ENCODE measurements around the gene TFIP11.

Gene TFIP11

GRCh38 chr22:26512149-26512793 lies at the start of gene TFIP11:
Gene TFIP11 (minus strand): TSS chr22:26512473. CDS start chr22:26510272, 2,201 bp downstream.
- ATAC-seq: peak; percentile 98 to 99

GRCh38 chr22:26561756-26562417 lies 49.6 kb upstream of the TFIP11 start:
- no peak for ATAC-seq

GRCh38 chr22:26559961-26560575 lies 47.8 kb upstream of the TFIP11 start:
- no peak for ATAC-seq

GRCh38 chr22:26558248-26558895 lies 46.1 kb upstream of the TFIP11 start:
- no peak for ATAC-seq

GRCh38 chr22:26556904-26557303 lies 44.6 kb upstream of the TFIP11 start:
- no peak for ATAC-seq

- ATAC-seq: no peak
These were observed 43.2 kb upstream of the TFIP11 start for GRCh38 chr22:26555478-26555877.

GRCh38 chr22:26554956-26555355 lies 42.7 kb upstream of the TFIP11 start:
- ATAC-seq: no peak

- no peak for ATAC-seq
These were observed 40.9 kb upstream of the TFIP11 start for GRCh38 chr22:26553056-26553752.

GRCh38 chr22:26552466-26552865 lies 40.2 kb upstream of the TFIP11 start:
- ATAC-seq: no peak

- no peak for ATAC-seq
These were observed 39.3 kb upstream of the TFIP11 start for GRCh38 chr22:26551568-26551967.

- no peak for ATAC-seq
These were observed 38.3 kb upstream of the TFIP11 start for GRCh38 chr22:26550498-26551033.

- no peak for ATAC-seq
These were observed 37.7 kb upstream of the TFIP11 start for GRCh38 chr22:26549902-26550497.

GRCh38 chr22:26548984-26549383 lies 36.7 kb upstream of the TFIP11 start:
- ATAC-seq: no peak

GRCh38 chr22:26548303-26548702 lies 36.0 kb upstream of the TFIP11 start:
- no peak for ATAC-seq

- ATAC-seq: no peak
These were observed 35.6 kb upstream of the TFIP11 start for GRCh38 chr22:26547837-26548236.

- peak; percentile 84 to 85 for ATAC-seq
These were observed 35.2 kb upstream of the TFIP11 start for GRCh38 chr22:26547426-26547825.

GRCh38 chr22:26546282-26546681 lies 34.0 kb upstream of the TFIP11 start:
- no peak for ATAC-seq

- ATAC-seq: no peak
These were observed 33.6 kb upstream of the TFIP11 start for GRCh38 chr22:26545827-26546226.

- ATAC-seq: no peak
These were observed 33.1 kb upstream of the TFIP11 start for GRCh38 chr22:26545385-26545784.

GRCh38 chr22:26544489-26544888 lies 32.2 kb upstream of the TFIP11 start:
- ATAC-seq: no peak

- no peak for ATAC-seq
These were observed 30.6 kb upstream of the TFIP11 start for GRCh38 chr22:26542831-26543230.

- ATAC-seq: no peak
These were observed 29.0 kb upstream of the TFIP11 start for GRCh38 chr22:26541167-26541819.

Measured in activated CD4-positive, CD25-positive, alpha-beta regulatory T cell treated with anti-CD3 and anti-CD28 coated beads, Interleukin-2, amount 50 U/mL, for 24 hours (primary cell).